ENCODE measurements around the gene PMS1.

- TF ChIP-seq CTCF (IDR thresholded peaks at IDR 0.05) (no peak), POLR2A (IDR thresholded peaks at IDR 0.05) (no peak), POLR2AphosphoS5 (IDR thresholded peaks at IDR 0.05) (no peak)
Measured at GRCh38 chr2:189826039-189826438, 41.8 kb downstream of the PMS1 start.

All from gastroesophageal sphincter (tissue), 3 donors.